Activated CD8-positive, alpha-beta memory T cell treated with anti-CD3 and anti-CD28 coated beads for 1 hour (primary cell): ENCODE data around the gene MED16.
"Not testable (repeated sequence)": the region's sequence is repeated elsewhere in the genome, so short reads cannot be mapped to it uniquely, and the experiment has no call there.

Source experiments
- DNase-seq, 2 donors: peaks; one replicate each; pipeline ENCODE4 v3.0.0-alpha.2; 2020; ENCODE audit warnings: low read depth in 1 of 2; ENCODE audit errors: extremely low read depth in 1 of 2

MED16 gene

GRCh38 chr19:840519-841206 lies 52.3 kb downstream of the MED16 start, which contains the start of gene PRTN3:
Gene PRTN3, plus strand, starts transcription at chr19:840999. Its CDS starts 10 bp downstream, at chr19:841009.
- no peak for DNase-seq

GRCh38 chr19:835210-835810 lies 57.7 kb downstream of the MED16 start:
- no peak for DNase-seq

DNA sequence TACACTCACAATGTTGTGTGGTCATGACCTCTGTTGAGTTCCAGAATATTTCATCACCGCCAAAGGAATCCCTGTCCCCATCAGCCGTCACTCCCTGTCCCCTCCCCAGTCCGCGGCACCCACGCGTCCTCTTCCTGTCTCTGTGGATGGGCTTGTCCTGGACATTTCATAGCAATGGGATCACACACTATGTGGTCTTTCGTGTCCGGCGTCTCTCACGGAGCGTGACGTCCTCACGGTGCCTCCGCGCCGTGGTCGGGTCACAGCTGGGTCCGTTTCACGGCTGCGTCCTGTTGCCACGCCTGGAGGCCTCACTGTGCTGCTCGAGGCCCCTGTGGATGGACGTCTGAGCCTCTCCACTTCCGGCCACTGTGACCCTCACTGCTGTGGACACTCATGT lies 58.8 kb downstream of the MED16 start:
- DNase-seq, result no peak

DNA sequence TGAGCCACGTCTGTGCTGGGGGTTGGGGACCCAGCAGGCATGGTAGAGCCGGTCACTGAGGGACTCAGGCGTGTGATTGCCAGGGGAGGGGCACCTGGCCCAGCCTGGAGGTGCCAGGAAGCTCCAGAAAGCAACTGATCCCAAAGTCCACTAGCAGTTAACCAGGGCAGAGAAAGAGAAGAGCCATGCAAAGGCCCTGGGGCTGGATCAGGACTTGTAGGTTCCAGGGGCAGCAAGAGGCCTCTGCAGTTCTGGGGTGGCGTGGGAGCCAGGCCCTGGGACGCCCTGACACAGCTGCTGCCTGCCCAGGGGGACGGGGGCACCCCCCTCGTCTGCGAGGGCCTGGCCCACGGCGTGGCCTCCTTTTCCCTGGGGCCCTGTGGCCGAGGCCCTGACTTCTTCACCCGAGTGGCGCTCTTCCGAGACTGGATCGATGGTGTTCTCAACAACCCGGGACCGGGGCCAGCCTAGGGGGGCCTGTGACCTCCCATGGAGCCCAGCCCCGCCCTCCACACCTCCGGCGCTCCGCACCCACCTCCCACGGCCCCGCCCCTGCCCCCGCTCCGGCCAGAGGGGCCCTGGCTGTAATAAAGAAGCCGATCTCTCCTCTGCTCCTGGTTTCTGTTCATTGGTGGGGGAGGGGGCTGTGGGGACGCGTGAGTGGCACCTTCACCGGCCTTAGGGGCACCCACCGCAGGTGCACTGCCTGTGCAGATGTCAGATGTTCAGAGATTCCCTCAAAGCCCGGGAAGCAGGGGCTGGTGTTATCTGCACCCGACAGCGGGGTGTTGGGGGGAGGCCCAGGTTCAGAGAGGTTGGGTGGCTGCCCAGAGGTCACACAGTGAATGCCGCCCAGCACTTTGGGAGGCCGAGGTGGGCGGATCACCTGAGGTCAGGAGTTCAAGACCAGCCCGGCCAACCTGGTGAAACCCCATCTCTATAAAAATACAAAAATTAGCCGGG lies 61.3 kb downstream of the MED16 start:
- DNase-seq, result no peak

GRCh38 chr19:829129-829758 lies 63.7 kb downstream of the MED16 start:
- DNase-seq, result no peak

DNA sequence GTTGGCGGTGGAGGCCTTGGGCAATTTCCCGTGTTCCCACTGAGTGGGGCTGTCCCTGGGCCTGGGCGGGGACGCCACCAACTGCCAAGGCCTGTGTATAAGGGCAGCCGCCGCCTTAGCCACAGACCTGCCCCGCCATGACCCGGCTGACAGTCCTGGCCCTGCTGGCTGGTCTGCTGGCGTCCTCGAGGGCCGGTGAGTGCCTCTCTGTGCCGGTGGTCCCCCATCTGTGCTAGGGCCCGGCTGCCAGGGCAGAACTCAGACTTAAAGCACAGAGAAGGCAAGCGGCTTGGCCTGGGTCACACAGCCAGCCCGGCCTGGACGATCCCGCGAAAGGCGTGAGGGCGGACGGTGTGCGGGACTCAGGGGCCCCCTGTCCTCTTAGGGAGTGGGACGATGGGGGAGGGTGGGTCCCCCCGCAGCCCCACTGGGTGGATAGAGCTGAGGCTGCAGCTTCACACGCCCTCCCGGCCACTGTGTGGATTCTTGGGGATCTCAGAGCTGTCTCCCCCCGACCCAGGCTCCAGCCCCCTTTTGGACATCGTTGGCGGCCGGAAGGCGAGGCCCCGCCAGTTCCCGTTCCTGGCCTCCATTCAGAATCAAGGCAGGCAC lies 65.2 kb downstream of the MED16 start, which contains the start of gene AZU1:
Gene AZU1 (plus strand): TSS at position 128 of the 612 bp plus-strand sequence. CDS start 10 bp downstream, at position 138.
- no peak for DNase-seq

GRCh38 chr19:827314-827709 lies 65.7 kb downstream of the MED16 start:
- no peak for DNase-seq

DNA sequence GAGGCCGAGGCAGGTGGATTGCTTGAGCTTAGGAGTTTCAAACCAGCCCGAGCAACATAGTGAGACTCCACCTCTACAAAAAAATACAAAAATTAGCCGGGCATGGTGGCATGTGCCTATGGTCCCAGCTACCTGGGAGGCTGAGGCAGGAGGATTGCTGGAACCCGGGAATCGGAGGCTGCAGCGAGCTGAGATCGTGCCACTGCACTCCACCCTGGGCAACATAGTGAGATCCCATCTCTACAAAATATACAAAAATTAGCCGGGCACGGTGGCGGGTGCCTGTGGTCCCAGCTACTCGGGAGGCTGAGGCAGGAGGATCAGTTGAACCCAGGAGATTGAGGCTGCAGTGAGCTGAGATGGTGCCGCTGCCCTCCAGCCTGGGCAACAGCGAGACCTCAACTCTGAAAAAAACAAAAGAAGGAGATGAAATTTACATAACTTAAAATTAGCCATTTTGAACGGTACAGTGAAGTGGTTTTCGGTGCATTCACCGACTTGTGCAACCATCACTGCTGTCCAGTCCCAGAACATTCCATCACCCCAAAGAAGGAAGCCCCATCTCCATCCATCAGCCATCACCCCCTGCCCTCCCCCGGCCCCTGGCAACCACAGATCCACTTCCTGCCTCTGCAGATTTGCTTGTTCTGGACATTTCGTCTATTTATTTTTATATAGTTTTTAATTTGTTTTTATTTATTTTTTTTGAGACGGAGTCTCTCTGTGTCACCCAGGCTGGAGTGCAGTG lies 66.9 kb downstream of the MED16 start:
- DNase-seq, result no peak

GRCh38 chr19:824885-825284 lies 68.1 kb downstream of the MED16 start:
- no peak for DNase-seq

DNA sequence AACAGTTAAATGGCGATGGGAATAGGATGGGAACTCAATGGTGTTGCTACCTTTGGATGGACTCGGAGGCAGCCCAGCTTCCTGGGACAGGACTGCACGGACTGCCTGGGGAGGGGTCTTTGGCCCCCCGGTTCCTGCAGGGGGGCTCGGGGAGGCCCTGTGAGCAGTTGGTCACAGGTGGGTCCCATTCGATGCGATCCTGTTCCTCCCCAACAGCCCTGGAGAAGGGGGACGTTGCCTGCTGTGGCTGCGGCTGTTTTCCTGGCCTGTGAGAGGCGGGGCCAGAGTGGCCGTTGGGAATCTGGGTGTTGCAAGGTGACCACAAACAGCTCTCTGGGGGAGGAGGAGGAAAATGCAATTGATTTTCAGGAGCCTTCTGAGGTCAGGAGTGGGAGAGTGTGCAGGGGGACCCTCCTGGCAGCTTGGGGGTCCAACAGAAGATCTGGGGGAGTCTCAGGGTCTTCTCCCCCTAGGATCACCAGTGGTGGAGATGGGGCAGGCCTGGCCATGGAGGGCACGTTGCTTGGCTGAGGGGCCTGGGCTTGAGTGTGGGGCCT lies 69.3 kb downstream of the MED16 start:
- no peak for DNase-seq

- no peak for DNase-seq
Observed at GRCh38 chr19:821825-822503, 71.0 kb downstream of the MED16 start, which contains the start of gene PLPPR3. Gene PLPPR3, minus strand, starts transcription at chr19:821955. Its CDS starts 396 bp downstream, at chr19:821559.

DNA sequence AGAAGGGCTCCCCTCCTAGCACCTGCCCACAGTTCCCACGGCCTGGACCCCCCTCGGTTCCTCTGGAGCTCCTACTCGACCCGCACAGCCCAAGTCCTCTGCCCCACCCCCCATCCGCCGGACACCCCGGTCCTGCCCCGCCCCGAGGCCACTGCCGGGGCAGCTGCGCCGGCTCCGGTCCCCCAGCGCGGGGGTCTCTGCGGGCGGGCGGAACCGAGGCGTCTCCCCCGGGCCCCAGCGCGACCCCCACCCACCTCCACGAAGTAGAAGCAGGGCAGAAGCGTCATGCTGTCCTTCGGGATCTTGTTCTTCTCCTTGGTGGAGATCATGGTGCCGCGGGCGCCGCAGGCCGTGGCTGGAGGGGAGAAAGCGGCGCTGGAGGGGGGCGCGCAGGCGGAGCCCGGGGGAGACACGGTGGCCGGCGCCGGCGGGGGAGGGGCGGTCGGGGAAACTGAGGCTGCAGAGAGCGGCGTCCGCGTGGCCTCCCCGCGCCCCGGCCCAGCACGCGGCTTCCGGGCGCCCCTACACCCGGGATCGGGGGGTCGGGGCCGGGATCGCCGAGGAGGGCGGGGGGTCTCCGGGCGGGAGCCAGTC lies 71.7 kb downstream of the MED16 start:
- no peak for DNase-seq

GRCh38 chr19:820212-820611 lies 72.8 kb downstream of the MED16 start:
- not testable (repeated sequence) for DNase-seq
